Liver (tissue), 9 donors: ENCODE measurements around the gene PHF12. TPM values are rescaled to one million over a fixed set of nuclear protein-coding genes. Genes with fewer than 3 reads are reported as not detected.
A peak's percentile ranks its signal among the peaks of the same experiment; 100 is the strongest.

Experiments used
- DNase-seq: peaks from one replicate; pipeline ENCODE4 v3.0.0-alpha.2; 2017; ENCODE audit warnings: low spot score
- H3K27ac ChIP-seq, 2 donors: one replicate each; pipeline ENCODE4 v1.7.0; 2013; ENCODE audit warnings: inconsistent platforms in 2 of 2, low read length in 2 of 2, control low read depth in 1 of 2, low read depth in 1 of 2, mild to moderate bottlenecking in 1 of 2
- H3K27me3 ChIP-seq, 4 donors: one replicate each; pipeline versions ENCODE4 v1.6.1 to v1.7.0; 2013; ENCODE audit warnings: low read length in 3 of 4, inconsistent platforms in 1 of 4, mild to moderate bottlenecking in 1 of 4, moderate library complexity in 1 of 4; ENCODE audit not compliant: control insufficient read depth in 4 of 4, insufficient read depth in 4 of 4
- H3K36me3 ChIP-seq, 4 donors: one replicate each; pipeline versions ENCODE4 v1.6.1 to v1.7.0; 2013; ENCODE audit warnings: low read length in 3 of 4, mild to moderate bottlenecking in 3 of 4, low read depth in 1 of 4, moderate library complexity in 1 of 4; ENCODE audit not compliant: control insufficient read depth in 4 of 4, insufficient read depth in 3 of 4
- H3K4me1 ChIP-seq, 4 donors: one replicate each; pipeline versions ENCODE4 v1.6.1 to v1.7.0; 2013; ENCODE audit warnings: low read length in 3 of 4, mild to moderate bottlenecking in 3 of 4, moderate library complexity in 1 of 4; ENCODE audit not compliant: control insufficient read depth in 4 of 4, insufficient read depth in 4 of 4
- H3K4me3 ChIP-seq, 3 donors: one replicate each; pipeline versions ENCODE4 v1.6.1 to v1.7.0; 2013; ENCODE audit warnings: low read length in 3 of 3, control low read depth in 1 of 3, low read depth in 1 of 3, mild to moderate bottlenecking in 1 of 3
- H3K9ac ChIP-seq, 2 donors: one replicate each; pipeline ENCODE4 v1.7.0; 2013; ENCODE audit warnings: low read length in 2 of 2, mild to moderate bottlenecking in 2 of 2, moderate library complexity in 2 of 2, control low read depth in 1 of 2, low read depth in 1 of 2
- H3K9me3 ChIP-seq, 4 donors: one replicate each; pipeline versions ENCODE4 v1.6.1 to v1.7.0; 2013; ENCODE audit warnings: low read length in 3 of 4; ENCODE audit not compliant: control insufficient read depth in 4 of 4
- CTCF ChIP-seq: fragments of 150-350 bp; IDR thresholded peaks from 2 replicates; pipeline ENCODE4 v1.5.1; 2017; ENCODE audit warnings: improper control_type of control experiment, low read depth, low read length; ENCODE audit not compliant: missing input control
- EGR1 ChIP-seq, 2 donors: IDR thresholded peaks; 2 replicates each; pipeline ENCODE4 v1.6.1; 2016 to 2018; ENCODE audit warnings: antibody characterized with exemption in 2 of 2, low read depth in 2 of 2
- FOXA1 ChIP-seq: IDR thresholded peaks from 2 replicates; pipeline ENCODE4 v1.6.1; 2016; ENCODE audit warnings: antibody characterized with exemption
- FOXA2 ChIP-seq: IDR thresholded peaks from 2 replicates; pipeline ENCODE4 v1.6.1; 2016; ENCODE audit warnings: antibody characterized with exemption
- GABPA ChIP-seq, 2 donors: IDR thresholded peaks in 1 of 2; conservative IDR thresholded peaks in 1 of 2; 2 replicates each; pipeline ENCODE4 v1.6.1; 2016; ENCODE audit warnings: antibody characterized with exemption in 2 of 2, mild to moderate bottlenecking in 1 of 2, moderate library complexity in 1 of 2
- HNF4A ChIP-seq, 2 donors: conservative IDR thresholded peaks; 2 replicates each; pipeline ENCODE4 v1.6.1; 2016; ENCODE audit warnings: antibody characterized with exemption in 2 of 2, mild to moderate bottlenecking in 2 of 2
- HNF4G ChIP-seq: IDR thresholded peaks from 2 replicates; pipeline ENCODE4 v1.6.1; 2016; ENCODE audit warnings: antibody characterized with exemption
- JUND ChIP-seq, 2 donors: IDR thresholded peaks; 2 replicates each; pipeline ENCODE4 v1.6.1; 2016; ENCODE audit warnings: antibody characterized with exemption in 2 of 2
- NR2F2 ChIP-seq: IDR thresholded peaks from 2 replicates; pipeline ENCODE4 v1.6.1; 2016; ENCODE audit warnings: antibody characterized with exemption
- RAD21 ChIP-seq, 2 donors: IDR thresholded peaks; 2 replicates each; pipeline ENCODE4 v1.6.1; 2016; ENCODE audit warnings: antibody characterized with exemption in 2 of 2, mild to moderate bottlenecking in 2 of 2
- RXRA ChIP-seq, 2 donors: IDR thresholded peaks; 2 replicates each; pipeline ENCODE4 v1.6.1; 2017 to 2018; ENCODE audit warnings: antibody characterized with exemption in 2 of 2, mild to moderate bottlenecking in 1 of 2
- SP1 ChIP-seq: IDR thresholded peaks from 2 replicates; pipeline ENCODE4 v1.6.1; 2018; ENCODE audit warnings: antibody characterized with exemption, mild to moderate bottlenecking
- TAF1 ChIP-seq: conservative IDR thresholded peaks from 2 replicates; pipeline ENCODE4 v1.6.1; 2016; ENCODE audit warnings: antibody characterized with exemption, mild to moderate bottlenecking
- YY1 ChIP-seq: IDR thresholded peaks from 2 replicates; pipeline ENCODE4 v1.6.1; 2016; ENCODE audit warnings: antibody characterized with exemption, mild to moderate bottlenecking
- WGBS: extraction: QIAGEN DNeasy Blood & Tissue Kit; methylation state at CpG from one replicate; pipeline ENCODE4 v1.1.7; 2013; 5-methylcytosine and 5-hydroxymethylcytosine counted together
- polyA plus RNA-seq, 2 donors: library from polyadenylated mRNA; stranded (reverse) in 1 of 2; unstranded in 1 of 2; fragments of 200-250 nt in 1 of 2; fragments of >200 nt in 1 of 2; fragmentation: Nextera tagmentation in 1 of 2; extraction: Ambion mirVana in 1 of 2; gene quantifications; one replicate each; pipeline versions ENCODE4 v1.2.1 to v1.2.3, GENCODE V29; 2013 to 2015
- total RNA-seq, 2 donors: library from RNA; depleted of rRNA; stranded (reverse); fragments of >200 nt; gene quantifications; one replicate each; pipeline ENCODE4 v1.2.3, GENCODE V29; 2014
- TF ChIP-seq, protein P1 (sequence below): IDR thresholded peaks from 2 replicates; pipeline ENCODE4 v1.6.1; 2016; ENCODE audit warnings: antibody characterized with exemption
- TF ChIP-seq, protein P2 (sequence below): IDR thresholded peaks from 2 replicates; pipeline ENCODE4 v1.6.1; 2016; ENCODE audit warnings: antibody characterized with exemption, mild to moderate bottlenecking
- TF ChIP-seq, protein P3 (sequence below): IDR thresholded peaks from 2 replicates; pipeline ENCODE4 v1.6.1; 2016; ENCODE audit warnings: antibody characterized with exemption
- TF ChIP-seq, protein P4 (sequence below): IDR thresholded peaks from 2 replicates; pipeline ENCODE4 v1.6.1; 2016; ENCODE audit warnings: antibody characterized with exemption
- donor health status: healthy.
- donor health status: healthy.
- donor health status: healthy.
- donor health status: healthy.
- donor health status: healthy.

Gene PHF12
- total and polyA plus RNA-seq, 4 donors: 4.3 to 21.3 (median 11.7) TPM

DNA sequence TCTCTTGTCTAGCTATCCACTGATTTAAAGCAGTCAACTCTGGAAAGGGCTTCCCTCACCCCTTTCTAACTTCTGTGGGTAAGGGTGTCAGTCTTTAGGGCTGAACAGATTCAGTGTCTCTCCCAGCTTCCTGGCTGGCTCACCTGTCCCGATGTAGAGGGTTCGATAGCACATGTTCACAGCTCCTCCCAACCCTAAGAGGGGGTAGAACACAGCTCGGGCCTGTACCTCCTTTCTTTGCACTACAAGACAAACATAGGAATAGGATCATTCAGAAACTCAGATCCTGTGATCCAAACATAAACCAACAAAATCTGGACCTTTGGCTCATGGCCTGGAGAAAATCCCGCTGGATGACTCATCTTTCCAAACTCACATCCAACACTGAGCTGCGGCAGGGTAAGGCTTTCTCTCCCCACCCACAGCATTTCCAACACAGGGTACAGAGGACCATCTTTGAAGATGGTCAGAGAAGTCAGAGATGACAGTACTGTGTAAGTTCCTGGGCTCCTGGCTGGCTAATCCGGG is 42.6 kb downstream of the PHF12 start:
- peaks cover 29 to 71% (median 45%) of the 10 kb centered on the region in 4 donors for H3K36me3 ChIP-seq
- H3K9me3 ChIP-seq: no peaks in the 10 kb centered on the region
- peaks cover 15 to 16% (median 16%) of the 10 kb centered on the region in 4 donors for H3K4me1 ChIP-seq
- H3K27ac ChIP-seq: peak overlapping the region; percentile 50 to 63
- H3K4me3 ChIP-seq: no peak overlapping the region
- H3K9ac ChIP-seq: no peak overlapping the region
- no peaks in the 10 kb centered on the region for H3K27me3 ChIP-seq
- WGBS: 54% methylated on average over 6 of the region's 6 CpGs
- TF ChIP-seq HNF4A (conservative IDR thresholded peaks at IDR 0.05) (peak; percentile 73 to 77), RXRA (IDR thresholded peaks at IDR 0.05) (peak in 1 of 2 donors; percentile 55), FOXA1 (no peak), HNF4G (no peak), JUND (IDR thresholded peaks at IDR 0.05) (peak; percentile 99), NR2F2 (no peak), SP1 (peak; percentile 52), RAD21 (IDR thresholded peaks at IDR 0.05) (peak; percentile 29 to 41), EGR1 (IDR thresholded peaks at IDR 0.05; ENCODE audit: low read depth in 2 of 2) (no peak), CTCF (no peak), FOXA2 (peak; percentile 40), TAF1 (no peak), GABPA (IDR thresholded peaks at IDR 0.05 in 1 of 2, conservative IDR thresholded peaks at IDR 0.05 in 1 of 2) (peak in 1 of 2 donors; percentile 25), YY1 (no peak)
- TF ChIP-seq, protein P1, sequence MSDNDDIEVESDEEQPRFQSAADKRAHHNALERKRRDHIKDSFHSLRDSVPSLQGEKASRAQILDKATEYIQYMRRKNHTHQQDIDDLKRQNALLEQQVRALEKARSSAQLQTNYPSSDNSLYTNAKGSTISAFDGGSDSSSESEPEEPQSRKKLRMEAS: peak; percentile 47
- TF ChIP-seq, protein P2, sequence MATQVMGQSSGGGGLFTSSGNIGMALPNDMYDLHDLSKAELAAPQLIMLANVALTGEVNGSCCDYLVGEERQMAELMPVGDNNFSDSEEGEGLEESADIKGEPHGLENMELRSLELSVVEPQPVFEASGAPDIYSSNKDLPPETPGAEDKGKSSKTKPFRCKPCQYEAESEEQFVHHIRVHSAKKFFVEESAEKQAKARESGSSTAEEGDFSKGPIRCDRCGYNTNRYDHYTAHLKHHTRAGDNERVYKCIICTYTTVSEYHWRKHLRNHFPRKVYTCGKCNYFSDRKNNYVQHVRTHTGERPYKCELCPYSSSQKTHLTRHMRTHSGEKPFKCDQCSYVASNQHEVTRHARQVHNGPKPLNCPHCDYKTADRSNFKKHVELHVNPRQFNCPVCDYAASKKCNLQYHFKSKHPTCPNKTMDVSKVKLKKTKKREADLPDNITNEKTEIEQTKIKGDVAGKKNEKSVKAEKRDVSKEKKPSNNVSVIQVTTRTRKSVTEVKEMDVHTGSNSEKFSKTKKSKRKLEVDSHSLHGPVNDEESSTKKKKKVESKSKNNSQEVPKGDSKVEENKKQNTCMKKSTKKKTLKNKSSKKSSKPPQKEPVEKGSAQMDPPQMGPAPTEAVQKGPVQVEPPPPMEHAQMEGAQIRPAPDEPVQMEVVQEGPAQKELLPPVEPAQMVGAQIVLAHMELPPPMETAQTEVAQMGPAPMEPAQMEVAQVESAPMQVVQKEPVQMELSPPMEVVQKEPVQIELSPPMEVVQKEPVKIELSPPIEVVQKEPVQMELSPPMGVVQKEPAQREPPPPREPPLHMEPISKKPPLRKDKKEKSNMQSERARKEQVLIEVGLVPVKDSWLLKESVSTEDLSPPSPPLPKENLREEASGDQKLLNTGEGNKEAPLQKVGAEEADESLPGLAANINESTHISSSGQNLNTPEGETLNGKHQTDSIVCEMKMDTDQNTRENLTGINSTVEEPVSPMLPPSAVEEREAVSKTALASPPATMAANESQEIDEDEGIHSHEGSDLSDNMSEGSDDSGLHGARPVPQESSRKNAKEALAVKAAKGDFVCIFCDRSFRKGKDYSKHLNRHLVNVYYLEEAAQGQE: peak; percentile 47
- TF ChIP-seq, protein P3, sequence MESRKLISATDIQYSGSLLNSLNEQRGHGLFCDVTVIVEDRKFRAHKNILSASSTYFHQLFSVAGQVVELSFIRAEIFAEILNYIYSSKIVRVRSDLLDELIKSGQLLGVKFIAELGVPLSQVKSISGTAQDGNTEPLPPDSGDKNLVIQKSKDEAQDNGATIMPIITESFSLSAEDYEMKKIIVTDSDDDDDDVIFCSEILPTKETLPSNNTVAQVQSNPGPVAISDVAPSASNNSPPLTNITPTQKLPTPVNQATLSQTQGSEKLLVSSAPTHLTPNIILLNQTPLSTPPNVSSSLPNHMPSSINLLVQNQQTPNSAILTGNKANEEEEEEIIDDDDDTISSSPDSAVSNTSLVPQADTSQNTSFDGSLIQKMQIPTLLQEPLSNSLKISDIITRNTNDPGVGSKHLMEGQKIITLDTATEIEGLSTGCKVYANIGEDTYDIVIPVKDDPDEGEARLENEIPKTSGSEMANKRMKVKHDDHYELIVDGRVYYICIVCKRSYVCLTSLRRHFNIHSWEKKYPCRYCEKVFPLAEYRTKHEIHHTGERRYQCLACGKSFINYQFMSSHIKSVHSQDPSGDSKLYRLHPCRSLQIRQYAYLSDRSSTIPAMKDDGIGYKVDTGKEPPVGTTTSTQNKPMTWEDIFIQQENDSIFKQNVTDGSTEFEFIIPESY: no peak
- TF ChIP-seq, protein P4, sequence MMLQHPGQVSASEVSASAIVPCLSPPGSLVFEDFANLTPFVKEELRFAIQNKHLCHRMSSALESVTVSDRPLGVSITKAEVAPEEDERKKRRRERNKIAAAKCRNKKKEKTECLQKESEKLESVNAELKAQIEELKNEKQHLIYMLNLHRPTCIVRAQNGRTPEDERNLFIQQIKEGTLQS: peak; percentile 98
- DNase-seq: no peak
